SK-N-MC (cell line): ENCODE data around the gene TMEM236.

Source experiments
- EZH2 ChIP-seq: fragments of 200-600 bp; sonication (generic); IDR thresholded peaks from one replicate; pipeline ENCODE4 v1.6.1; 2017; ENCODE audit warnings: antibody characterized with exemption
- POLR2AphosphoS5 ChIP-seq: IDR thresholded peaks from 2 replicates; pipeline ENCODE4 v1.6.1; 2012; ENCODE audit warnings: mild to moderate bottlenecking, low read depth, low read length, borderline replicate concordance

DNA sequence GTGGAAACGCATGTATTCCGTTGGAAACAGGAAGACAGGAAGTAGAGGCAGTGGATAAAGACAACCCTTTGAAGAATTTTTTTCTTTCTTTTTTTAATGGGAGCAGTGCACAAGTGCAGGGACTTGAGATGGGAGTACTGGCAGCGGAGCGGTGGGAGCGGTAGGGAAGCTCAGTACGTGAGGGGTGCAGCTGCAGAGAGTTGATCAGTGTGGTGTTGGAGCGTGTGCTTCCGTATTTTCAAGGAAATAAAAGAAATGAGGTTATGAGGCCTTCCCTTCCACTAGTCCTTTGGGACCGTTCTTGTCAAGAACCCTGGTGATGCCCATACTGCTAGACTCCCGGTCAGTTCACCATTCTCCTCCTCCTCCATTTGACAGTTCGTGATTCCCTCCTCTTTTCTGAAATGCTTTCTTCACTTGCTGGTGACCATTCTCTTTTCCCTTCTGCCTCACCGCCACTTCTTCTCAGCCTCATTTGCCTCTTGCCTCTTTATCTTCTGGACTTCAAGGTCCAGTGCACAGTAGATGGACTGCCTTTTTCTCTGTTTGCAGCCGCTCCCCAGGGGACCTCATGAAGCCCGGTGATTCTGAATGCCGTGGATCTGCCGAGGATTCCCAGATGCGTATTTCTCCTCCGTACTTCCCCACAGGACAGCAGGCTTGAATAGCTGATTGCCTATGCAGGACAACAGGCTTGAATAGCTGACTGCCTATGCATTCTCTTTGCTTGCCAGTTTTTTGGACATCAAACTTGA, 39.1 kb upstream of the TMEM236 start:
- TF ChIP-seq POLR2AphosphoS5 = no peak
- no peak for TF ChIP-seq EZH2
